ENCODE results near the gene LGALS7B.
"Not testable (repeated sequence)": the region's sequence is repeated elsewhere in the genome, so short reads cannot be mapped to it uniquely, and the experiment has no call there.

LGALS7B gene

GRCh38 chr19:38796154-38796553 lies 7.2 kb downstream of the LGALS7B start:
- DNase-seq (ENCODE audit: low read depth, low spot score) = no peak

- DNase-seq (ENCODE audit: low read depth, low spot score) = not testable (repeated sequence)
Observed at GRCh38 chr19:38797781-38798180, 8.8 kb downstream of the LGALS7B start.

- no peak for DNase-seq (ENCODE audit: low read depth, low spot score)
Observed at GRCh38 chr19:38799104-38799503, 10.1 kb downstream of the LGALS7B start.

GRCh38 chr19:38800577-38801347 lies 11.8 kb downstream of the LGALS7B start:
- DNase-seq (ENCODE audit: low read depth, low spot score) = no peak

GRCh38 chr19:38801359-38802095 lies 12.5 kb downstream of the LGALS7B start:
- no peak for DNase-seq (ENCODE audit: low read depth, low spot score)

GRCh38 chr19:38803543-38803942 lies 14.5 kb downstream of the LGALS7B start:
- no peak for DNase-seq (ENCODE audit: low read depth, low spot score)

- no peak for DNase-seq (ENCODE audit: low read depth, low spot score)
Observed at GRCh38 chr19:38805180-38805579, 16.2 kb downstream of the LGALS7B start.

- DNase-seq (ENCODE audit: low read depth, low spot score) = no peak
Observed at GRCh38 chr19:38806371-38806770, 17.4 kb downstream of the LGALS7B start.

GRCh38 chr19:38807374-38808098 lies 18.5 kb downstream of the LGALS7B start:
- DNase-seq (ENCODE audit: low read depth, low spot score) = not testable (repeated sequence)

- no peak for DNase-seq (ENCODE audit: low read depth, low spot score)
Observed at GRCh38 chr19:38808741-38809140, 19.7 kb downstream of the LGALS7B start.

- no peak for DNase-seq (ENCODE audit: low read depth, low spot score)
Observed at GRCh38 chr19:38809592-38810252, 20.7 kb downstream of the LGALS7B start.

GRCh38 chr19:38812009-38812840 lies 23.2 kb downstream of the LGALS7B start:
- DNase-seq (ENCODE audit: low read depth, low spot score) = no peak

GRCh38 chr19:38812841-38813320 lies 23.9 kb downstream of the LGALS7B start, which contains the start of gene LGALS4:
TSS of gene LGALS4 (minus strand) at chr19:38812945. CDS start at chr19:38812886, 59 bp downstream.
- no peak for DNase-seq (ENCODE audit: low read depth, low spot score)

GRCh38 chr19:38813323-38813722 lies 24.3 kb downstream of the LGALS7B start:
- no peak for DNase-seq (ENCODE audit: low read depth, low spot score)

- DNase-seq (ENCODE audit: low read depth, low spot score) = not testable (repeated sequence)
Observed at GRCh38 chr19:38813932-38814331, 24.9 kb downstream of the LGALS7B start.

- DNase-seq (ENCODE audit: low read depth, low spot score) = no peak
Observed at GRCh38 chr19:38815059-38816001, 26.3 kb downstream of the LGALS7B start.

GRCh38 chr19:38816131-38816750 lies 27.2 kb downstream of the LGALS7B start:
- no peak for DNase-seq (ENCODE audit: low read depth, low spot score)

- no peak for DNase-seq (ENCODE audit: low read depth, low spot score)
Observed at GRCh38 chr19:38817081-38817480, 28.1 kb downstream of the LGALS7B start.

Measured in activated CD4-positive, CD25-positive, alpha-beta regulatory T cell treated with anti-CD3 and anti-CD28 coated beads, Interleukin-2, amount 50 U/mL, for 16 hours (primary cell).